ENCODE data around the gene MLLT1.

MLLT1 gene

GRCh38 chr19:6274756-6275155 is 5.0 kb downstream of the MLLT1 start:
- no peak for DNase-seq (ENCODE audit: low spot score)
- no peak for FAIRE-seq

GRCh38 chr19:6273701-6274601 is 5.8 kb downstream of the MLLT1 start:
- DNase-seq (ENCODE audit: low spot score) (peak; percentile 42), FAIRE-seq (no peak)

GRCh38 chr19:6272913-6273600 is 6.7 kb downstream of the MLLT1 start:
- DNase-seq (ENCODE audit: low spot score): no peak
- no peak for FAIRE-seq

GRCh38 chr19:6272411-6272791 is 7.4 kb downstream of the MLLT1 start:
- FAIRE-seq (no peak), DNase-seq (ENCODE audit: low spot score) (no peak)

GRCh38 chr19:6271721-6272410 is 7.9 kb downstream of the MLLT1 start:
- FAIRE-seq: no peak
- DNase-seq (ENCODE audit: low spot score): no peak

- FAIRE-seq: no peak
- no peak for DNase-seq (ENCODE audit: low spot score)
Observed at GRCh38 chr19:6271251-6271650, 8.5 kb downstream of the MLLT1 start.

- FAIRE-seq: no peak
Observed at GRCh38 chr19:6270822-6271221, 9.0 kb downstream of the MLLT1 start.

GRCh38 chr19:6270076-6270745 is 9.6 kb downstream of the MLLT1 start:
- FAIRE-seq: no peak
- DNase-seq (ENCODE audit: low spot score): no peak

More at GRCh38 chr19:6270822-6271221, 9.0 kb downstream of the MLLT1 start:
- DNase-seq (ENCODE audit: low spot score): no peak

GRCh38 chr19:6269101-6269886 is 10.5 kb downstream of the MLLT1 start:
- DNase-seq (ENCODE audit: low spot score): no peak
- FAIRE-seq: no peak

GRCh38 chr19:6268382-6268771 is 11.4 kb downstream of the MLLT1 start:
- no peak for DNase-seq (ENCODE audit: low spot score)
- FAIRE-seq: no peak

GRCh38 chr19:6267552-6268381 is 12.0 kb downstream of the MLLT1 start:
- DNase-seq (ENCODE audit: low spot score): no peak

GRCh38 chr19:6264803-6265202 is 15.0 kb downstream of the MLLT1 start:
- FAIRE-seq (no peak), DNase-seq (ENCODE audit: low spot score) (no peak)

More at GRCh38 chr19:6267552-6268381, 12.0 kb downstream of the MLLT1 start:
- no peak for FAIRE-seq

GRCh38 chr19:6263735-6264444 is 15.9 kb downstream of the MLLT1 start:
- no peak for DNase-seq (ENCODE audit: low spot score)
- no peak for FAIRE-seq

GRCh38 chr19:6263306-6263705 is 16.5 kb downstream of the MLLT1 start:
- DNase-seq (ENCODE audit: low spot score) (no peak), FAIRE-seq (no peak)

- no peak for DNase-seq (ENCODE audit: low spot score)
- no peak for FAIRE-seq
Observed at GRCh38 chr19:6262519-6262918, 17.3 kb downstream of the MLLT1 start.

GRCh38 chr19:6261883-6262282 is 17.9 kb downstream of the MLLT1 start:
- no peak for FAIRE-seq
- no peak for DNase-seq (ENCODE audit: low spot score)

- no peak for FAIRE-seq
- DNase-seq (ENCODE audit: low spot score): peak; percentile 40
Observed at GRCh38 chr19:6260912-6261650, 18.7 kb downstream of the MLLT1 start.

GRCh38 chr19:6260376-6260775 is 19.4 kb downstream of the MLLT1 start:
- FAIRE-seq (no peak), DNase-seq (ENCODE audit: low spot score) (no peak)

Measured in urothelium cell line (cell line).